PC-9 (cell line): Measurements from ENCODE around the gene LRCH3. TPM values are rescaled to one million over a fixed set of nuclear protein-coding genes. Genes with fewer than 3 reads are reported as not detected.

Experiments used
- BruUV-seq: library from RNA; stranded (reverse); fragments of 400-500 nt; replicated peaks from 2 replicates; lab custom pipeline; 2021; lab: Mats Ljungman, UMichigan
- CTCF ChIA-PET: fragments of 300-600 bp; sonication (Branson Sonifier 250); formaldehyde crosslinking; loops from one replicate; lab custom pipeline; 2022; ENCODE audit warnings: antibody characterized with exemption; lab: Charles Lee
- POLR2A ChIA-PET: fragments of 300-600 bp; sonication (Branson Sonifier 250); formaldehyde crosslinking; loops from one replicate; lab custom pipeline; 2022; ENCODE audit warnings: antibody characterized with exemption; ENCODE audit not compliant: unreplicated experiment; lab: Charles Lee
- DNase-seq, 2 experiments: peaks; one replicate each; pipeline versions ENCODE4 v3.0.0 to v3.0.0-alpha.2; 2015 to 2022; ENCODE audit warnings: mixed read lengths in 1 of 2
- H2AFZ ChIP-seq: fragments of 200-600 bp; sonication (generic); 2 replicates; pipeline ENCODE4 v1.8.1; 2017; ENCODE audit warnings: antibody characterized with exemption
- H3F3A ChIP-seq: fragments of 200-600 bp; sonication (generic); 2 replicates; pipeline ENCODE4 v1.8.1; 2017; ENCODE audit warnings: antibody characterized with exemption, mild to moderate bottlenecking, low read depth; ENCODE audit not compliant: insufficient read depth
- H3K27ac ChIP-seq: fragments of 200-600 bp; sonication (generic); 2 replicates; pipeline ENCODE4 v1.6.1; 2016; ENCODE audit warnings: mixed run types
- H3K27me3 ChIP-seq: fragments of 200-600 bp; sonication (generic); 2 replicates; pipeline ENCODE4 v1.6.1; 2016; ENCODE audit warnings: low read depth, mixed run types; ENCODE audit not compliant: insufficient read depth
- H3K36me3 ChIP-seq: fragments of 200-600 bp; sonication (generic); 2 replicates; pipeline ENCODE4 v1.6.1; 2016; ENCODE audit warnings: low read depth, mixed run types
- H3K4me1 ChIP-seq: fragments of 200-600 bp; sonication (generic); replicated peaks from 2 replicates; pipeline ENCODE4 v1.6.1; 2016; ENCODE audit warnings: mixed run types; ENCODE audit not compliant: insufficient read depth
- H3K4me2 ChIP-seq: fragments of 200-600 bp; sonication (generic); 2 replicates; pipeline ENCODE4 v1.6.1; 2017; ENCODE audit warnings: mixed run types
- H3K4me3 ChIP-seq: fragments of 200-600 bp; sonication (generic); 2 replicates; pipeline ENCODE4 v1.6.1; 2016; ENCODE audit warnings: mixed run types
- H3K79me2 ChIP-seq: fragments of 200-600 bp; sonication (generic); 2 replicates; pipeline ENCODE4 v1.6.1; 2017; ENCODE audit warnings: low read depth, mixed run types
- H3K9me2 ChIP-seq: fragments of 200-600 bp; sonication (generic); 2 replicates; pipeline ENCODE4 v1.8.1; 2017; ENCODE audit warnings: mild to moderate bottlenecking; ENCODE audit not compliant: insufficient read depth
- H3K9me3 ChIP-seq: fragments of 200-600 bp; sonication (generic); 2 replicates; pipeline ENCODE4 v1.8.1; 2016; ENCODE audit warnings: low read depth; ENCODE audit not compliant: insufficient read depth
- H4K20me1 ChIP-seq: fragments of 200-600 bp; sonication (generic); 2 replicates; pipeline ENCODE4 v1.8.1; 2017; ENCODE audit not compliant: insufficient read depth
- EZH2 ChIP-seq: fragments of 200-600 bp; sonication (generic); IDR thresholded peaks from 2 replicates; pipeline ENCODE4 v1.8.0; 2017; ENCODE audit warnings: antibody characterized with exemption, low read depth
- intact Hi-C: fragments of 100-400 bp; cut with micrococcal nuclease; formaldehyde crosslinking; loops from one replicate; pipeline ENCODE4 v1.10.0; 2022; ENCODE audit not compliant: unreplicated experiment
- total RNA-seq: library from RNA; stranded (reverse); gene quantifications from 2 replicates; pipeline ENCODE4 v1.2.3, GENCODE V29; 2021
- TF ChIP-seq, protein P1 (sequence below): fragments of 200-600 bp; sonication (generic); conservative IDR thresholded peaks from 2 replicates; pipeline ENCODE4 v1.6.1; 2017; ENCODE audit warnings: mixed run types, antibody characterized with exemption, mild to moderate bottlenecking, moderate library complexity

The LRCH3 gene
- total RNA-seq, 1 experiment from 2014 or later = 51.9 TPM

DNA sequence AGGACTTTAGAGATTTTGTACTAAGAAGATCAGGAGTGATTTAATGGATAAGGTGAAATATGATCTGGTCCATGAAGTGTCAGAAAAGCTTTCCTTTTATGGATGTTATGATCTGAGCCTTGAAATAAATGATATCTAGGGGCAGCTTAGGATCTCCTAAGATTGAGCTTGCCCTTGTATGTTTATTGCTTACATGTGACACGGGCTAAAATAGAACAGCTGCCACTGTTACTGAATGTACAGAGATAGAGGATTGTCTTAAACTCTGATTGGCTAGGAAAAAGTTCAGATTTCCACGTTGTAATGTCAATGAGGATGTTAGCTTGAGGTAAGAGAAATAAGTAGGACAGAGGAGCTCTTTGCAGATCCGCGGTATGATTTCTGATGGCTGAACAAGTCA is 32.5 kb upstream of the LRCH3 start:
- H3K36me3 ChIP-seq = peaks cover 43% of the 10 kb centered on the region
- intact Hi-C loops = no loop called here
- CTCF ChIA-PET = no interaction called here
- no TSS peak for BruUV-seq
- peaks cover 17% of the 10 kb centered on the region for H4K20me1 ChIP-seq
- TF ChIP-seq, protein P1, sequence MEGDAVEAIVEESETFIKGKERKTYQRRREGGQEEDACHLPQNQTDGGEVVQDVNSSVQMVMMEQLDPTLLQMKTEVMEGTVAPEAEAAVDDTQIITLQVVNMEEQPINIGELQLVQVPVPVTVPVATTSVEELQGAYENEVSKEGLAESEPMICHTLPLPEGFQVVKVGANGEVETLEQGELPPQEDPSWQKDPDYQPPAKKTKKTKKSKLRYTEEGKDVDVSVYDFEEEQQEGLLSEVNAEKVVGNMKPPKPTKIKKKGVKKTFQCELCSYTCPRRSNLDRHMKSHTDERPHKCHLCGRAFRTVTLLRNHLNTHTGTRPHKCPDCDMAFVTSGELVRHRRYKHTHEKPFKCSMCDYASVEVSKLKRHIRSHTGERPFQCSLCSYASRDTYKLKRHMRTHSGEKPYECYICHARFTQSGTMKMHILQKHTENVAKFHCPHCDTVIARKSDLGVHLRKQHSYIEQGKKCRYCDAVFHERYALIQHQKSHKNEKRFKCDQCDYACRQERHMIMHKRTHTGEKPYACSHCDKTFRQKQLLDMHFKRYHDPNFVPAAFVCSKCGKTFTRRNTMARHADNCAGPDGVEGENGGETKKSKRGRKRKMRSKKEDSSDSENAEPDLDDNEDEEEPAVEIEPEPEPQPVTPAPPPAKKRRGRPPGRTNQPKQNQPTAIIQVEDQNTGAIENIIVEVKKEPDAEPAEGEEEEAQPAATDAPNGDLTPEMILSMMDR = no peak
- H3K9me2 ChIP-seq = no peaks in the 10 kb centered on the region
- no peak overlapping the region for H3K27ac ChIP-seq
- no peaks in the 10 kb centered on the region for H3K27me3 ChIP-seq
- H3K79me2 ChIP-seq = peaks cover 44% of the 10 kb centered on the region
- no peak for DNase-seq
- H2AFZ ChIP-seq = no peak overlapping the region
- no peaks in the 10 kb centered on the region for H3K4me1 ChIP-seq
- no peak overlapping the region for H3K4me2 ChIP-seq
- no peaks in the 10 kb centered on the region for H3K9me3 ChIP-seq
- no peaks in the 10 kb centered on the region for H3F3A ChIP-seq
- POLR2A ChIA-PET = no interaction called here
- H3K4me3 ChIP-seq = no peak overlapping the region

DNA sequence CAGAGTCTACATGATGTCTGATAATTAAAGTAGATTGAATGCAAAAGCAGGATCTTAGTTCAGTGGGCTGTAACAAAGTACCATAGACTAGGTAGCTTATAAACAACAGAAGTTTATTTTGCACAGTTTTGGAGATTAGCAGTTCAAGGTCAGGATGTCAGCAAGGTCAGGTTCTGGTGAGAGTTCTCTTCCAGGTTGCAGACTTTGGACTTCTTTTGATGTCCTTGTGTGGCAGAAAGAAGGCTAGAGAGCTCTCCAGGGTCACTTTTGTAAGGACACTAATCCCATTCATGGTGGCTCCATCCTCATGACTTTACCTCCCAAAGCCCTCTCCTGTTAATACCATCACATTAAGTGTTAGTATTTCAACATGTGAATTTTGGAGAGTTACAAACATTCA is 29.3 kb upstream of the LRCH3 start:
- DNase-seq = no peak
- intact Hi-C loops = no loop called here
- ChIA-PET POLR2A (no interaction called here), CTCF (interaction anchor here (0.7 kb wide), 1 partner anchor 24 kb away, joined by 3 read pairs; no protein-coding TSS in a partner anchor)
- no peaks in the 10 kb centered on the region for H3K27me3 ChIP-seq
- TF ChIP-seq, protein P1 = no peak
- TF ChIP-seq EZH2 = no peak
- H3K79me2 ChIP-seq = peaks cover 13% of the 10 kb centered on the region; the same call in 1 of the 2 replicates
- no peaks in the 10 kb centered on the region for H3K4me1 ChIP-seq
- no peak overlapping the region for H3K4me2 ChIP-seq
- H3F3A ChIP-seq = no peaks in the 10 kb centered on the region
- BruUV-seq = no TSS peak
- H3K27ac ChIP-seq = no peak overlapping the region
- peaks cover 48% of the 10 kb centered on the region for H3K36me3 ChIP-seq
- no peaks in the 10 kb centered on the region for H3K9me3 ChIP-seq
- H2AFZ ChIP-seq = no peak overlapping the region
- no peak overlapping the region for H3K4me3 ChIP-seq
- no peaks in the 10 kb centered on the region for H4K20me1 ChIP-seq
- no peaks in the 10 kb centered on the region for H3K9me2 ChIP-seq

DNA sequence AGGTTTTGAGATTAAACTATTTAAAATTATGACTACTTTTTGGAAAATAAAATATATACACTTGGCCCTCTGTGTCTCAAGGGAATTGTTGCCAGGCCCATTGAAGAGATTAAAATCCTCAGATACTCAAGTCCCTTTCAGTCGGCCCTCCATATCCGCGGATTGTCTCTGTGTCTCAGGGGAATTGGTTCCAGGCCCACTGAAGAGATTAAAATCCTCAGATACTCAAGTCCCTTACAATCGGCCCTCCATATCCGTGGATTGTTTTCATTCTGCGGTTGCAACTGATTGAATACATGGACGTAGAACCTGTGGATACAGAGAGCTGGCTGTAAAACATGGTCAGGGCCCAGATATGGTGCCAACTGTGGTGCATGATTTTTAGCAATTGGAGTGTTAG is 15.7 kb upstream of the LRCH3 start:
- POLR2A ChIA-PET = interaction anchor here (0.7 kb wide), 1 partner anchor 65 kb away, joined by 7 read pairs; no protein-coding TSS in a partner anchor
- Histone ChIP-seq H3K27ac (no peak overlapping the region), H3K4me3 (no peak overlapping the region), H3K9me2 (no peaks in the 10 kb centered on the region), H3K4me1 (no peaks in the 10 kb centered on the region), H2AFZ (no peak overlapping the region), H4K20me1 (no peaks in the 10 kb centered on the region), H3K4me2 (no peak overlapping the region), H3K79me2 (no peaks in the 10 kb centered on the region), H3K9me3 (no peaks in the 10 kb centered on the region), H3F3A (peaks cover 4% of the 10 kb centered on the region), H3K27me3 (no peaks in the 10 kb centered on the region), H3K36me3 (peaks cover 65% of the 10 kb centered on the region)
- DNase-seq = no peak
- CTCF ChIA-PET = no interaction called here
- TF ChIP-seq EZH2 = no peak
- TF ChIP-seq, protein P1 = no peak
- BruUV-seq = no TSS peak
- intact Hi-C loops = no loop called here
